Prostate gland (tissue), 1 donor: ENCODE data around the gene CPSF7.

Source experiments
- POLR2A ChIP-seq: fragments of 450-650 bp; IDR thresholded peaks from one replicate; pipeline ENCODE4 v1.6.1; 2016; ENCODE audit warnings: antibody characterized with exemption, mild to moderate bottlenecking
- POLR2AphosphoS5 ChIP-seq: sonication (generic); formaldehyde crosslinking; IDR thresholded peaks from one replicate; pipeline ENCODE4 v1.6.1; 2017; ENCODE audit warnings: antibody characterized with exemption

DNA sequence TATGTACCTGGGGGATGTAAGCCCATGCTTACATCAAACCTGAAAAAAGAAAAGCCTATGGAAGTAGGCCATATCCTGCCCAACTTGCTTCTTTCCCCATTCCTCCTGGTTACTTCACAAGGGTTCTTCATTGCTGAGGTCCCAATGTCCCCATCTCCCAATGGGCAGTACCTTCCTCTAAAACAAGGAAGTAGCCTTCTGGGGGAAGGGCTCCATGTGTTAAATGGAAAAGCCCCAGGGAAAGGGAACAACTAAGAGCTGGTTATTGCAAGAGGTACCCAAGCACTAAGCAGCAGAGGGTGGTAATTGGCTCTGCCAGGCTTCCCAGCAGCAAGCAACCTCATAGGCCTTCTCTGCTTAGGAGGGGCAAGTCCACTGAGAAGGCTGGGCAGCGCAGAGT is 26.1 kb downstream of the CPSF7 start:
- TF ChIP-seq POLR2AphosphoS5 = no peak
- no peak for TF ChIP-seq POLR2A
